NCI-H748 (cell line): ENCODE measurements around the gene SDK1.
A peak's percentile ranks its signal among the peaks of the same experiment; 100 is the strongest.
"Not testable (repeated sequence)": the region's sequence is repeated elsewhere in the genome, so short reads cannot be mapped to it uniquely, and the experiment has no call there.

Source experiments
- DNase-seq: peaks from one replicate; lab custom pipeline; 2025; ENCODE audit not compliant: unreplicated experiment; lab: John Stamatoyannopoulos, UW

SDK1 gene

GRCh38 chr7:4245866-4246470 lies 944.9 kb downstream of the SDK1 start:
- DNase-seq: no peak

GRCh38 chr7:4246536-4246935 lies 945.5 kb downstream of the SDK1 start:
- DNase-seq: no peak

- peak; percentile 10 for DNase-seq
Observed at GRCh38 chr7:4247106-4247876, 946.2 kb downstream of the SDK1 start.

GRCh38 chr7:4248295-4248694 lies 947.2 kb downstream of the SDK1 start:
- no peak for DNase-seq

- no peak for DNase-seq
Observed at GRCh38 chr7:4249241-4249640, 948.2 kb downstream of the SDK1 start.

GRCh38 chr7:4255336-4255735 lies 954.3 kb downstream of the SDK1 start:
- no peak for DNase-seq

GRCh38 chr7:4256286-4256685 lies 955.2 kb downstream of the SDK1 start:
- no peak for DNase-seq

- DNase-seq: no peak
Observed at GRCh38 chr7:4257146-4258111, 956.4 kb downstream of the SDK1 start.

- not testable (repeated sequence) for DNase-seq
Observed at GRCh38 chr7:4260116-4260515, 959.1 kb downstream of the SDK1 start.

- DNase-seq: no peak
Observed at GRCh38 chr7:4260867-4261600, 960.0 kb downstream of the SDK1 start.

GRCh38 chr7:4261601-4261960 lies 960.5 kb downstream of the SDK1 start:
- no peak for DNase-seq

- not testable (repeated sequence) for DNase-seq
Observed at GRCh38 chr7:4264206-4264605, 963.2 kb downstream of the SDK1 start.

GRCh38 chr7:4265066-4265465 lies 964.0 kb downstream of the SDK1 start:
- no peak for DNase-seq

- no peak for DNase-seq
Observed at GRCh38 chr7:4265676-4266075, 964.6 kb downstream of the SDK1 start.

GRCh38 chr7:4266270-4267040 lies 965.4 kb downstream of the SDK1 start:
- DNase-seq: no peak

- DNase-seq: no peak
Observed at GRCh38 chr7:4267341-4268039, 966.4 kb downstream of the SDK1 start.

- DNase-seq: no peak
Observed at GRCh38 chr7:4268040-4268965, 967.3 kb downstream of the SDK1 start.

- no peak for DNase-seq
Observed at GRCh38 chr7:4269086-4269485, 968.0 kb downstream of the SDK1 start.

GRCh38 chr7:4269746-4270145 lies 968.7 kb downstream of the SDK1 start:
- no peak for DNase-seq
